Measurements from ENCODE around the gene HOXD11.

Gene HOXD11

GRCh38 chr2:176134035-176134434 is 27.0 kb downstream of the HOXD11 start:
- Histone ChIP-seq H3F3A (ENCODE audit: insufficient read depth, low read length) (no peaks in the 10 kb centered on the region), H4K20me1 (ENCODE audit: insufficient read depth, low read length) (no peaks in the 10 kb centered on the region), H3K36me3 (ENCODE audit: insufficient read depth, low read length) (no peaks in the 10 kb centered on the region), H2AFZ (ENCODE audit: low read length) (no peak overlapping the region), H3K27me3 (ENCODE audit: insufficient read depth, low read length) (no peaks in the 10 kb centered on the region), H3K4me3 (ENCODE audit: low read depth, low read length, poor library complexity, severe bottlenecking) (no peak overlapping the region), H3K27ac (ENCODE audit: low read depth, low read length, poor library complexity, severe bottlenecking) (no peak overlapping the region), H3K9me3 (ENCODE audit: low read length) (no peaks in the 10 kb centered on the region), H3K79me2 (ENCODE audit: insufficient read depth, low read length) (no peaks in the 10 kb centered on the region), H3K4me1 (ENCODE audit: insufficient read depth, low read length, severe bottlenecking) (no peaks in the 10 kb centered on the region), H3K9ac (ENCODE audit: low read length) (no peak overlapping the region), H3K9me2 (ENCODE audit: low read depth, low read length) (no peaks in the 10 kb centered on the region), H3K4me2 (ENCODE audit: low read length) (no peak overlapping the region)
- TF ChIP-seq, protein P1, sequence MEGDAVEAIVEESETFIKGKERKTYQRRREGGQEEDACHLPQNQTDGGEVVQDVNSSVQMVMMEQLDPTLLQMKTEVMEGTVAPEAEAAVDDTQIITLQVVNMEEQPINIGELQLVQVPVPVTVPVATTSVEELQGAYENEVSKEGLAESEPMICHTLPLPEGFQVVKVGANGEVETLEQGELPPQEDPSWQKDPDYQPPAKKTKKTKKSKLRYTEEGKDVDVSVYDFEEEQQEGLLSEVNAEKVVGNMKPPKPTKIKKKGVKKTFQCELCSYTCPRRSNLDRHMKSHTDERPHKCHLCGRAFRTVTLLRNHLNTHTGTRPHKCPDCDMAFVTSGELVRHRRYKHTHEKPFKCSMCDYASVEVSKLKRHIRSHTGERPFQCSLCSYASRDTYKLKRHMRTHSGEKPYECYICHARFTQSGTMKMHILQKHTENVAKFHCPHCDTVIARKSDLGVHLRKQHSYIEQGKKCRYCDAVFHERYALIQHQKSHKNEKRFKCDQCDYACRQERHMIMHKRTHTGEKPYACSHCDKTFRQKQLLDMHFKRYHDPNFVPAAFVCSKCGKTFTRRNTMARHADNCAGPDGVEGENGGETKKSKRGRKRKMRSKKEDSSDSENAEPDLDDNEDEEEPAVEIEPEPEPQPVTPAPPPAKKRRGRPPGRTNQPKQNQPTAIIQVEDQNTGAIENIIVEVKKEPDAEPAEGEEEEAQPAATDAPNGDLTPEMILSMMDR (IDR thresholded peaks at IDR 0.05; ENCODE audit: low read length): no peak

DNA sequence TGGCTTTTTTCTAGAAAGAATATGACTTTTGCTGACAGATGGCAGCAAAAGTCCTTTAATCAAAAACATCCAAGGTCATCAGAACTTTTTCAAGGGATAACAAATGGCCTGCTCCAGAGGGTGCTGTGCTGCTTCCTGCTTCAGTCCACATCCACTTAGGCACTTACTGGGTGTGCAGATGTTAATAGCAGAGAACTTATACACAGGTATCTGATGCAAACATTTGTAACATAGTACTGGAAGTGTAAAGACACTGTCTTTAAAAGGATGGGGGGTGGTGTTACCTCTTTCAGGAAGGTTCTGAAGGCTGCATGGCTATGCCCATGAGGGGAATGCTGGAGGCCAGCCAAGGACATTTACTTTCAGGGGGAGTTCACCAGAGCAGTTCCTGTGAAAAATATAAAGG is 28.0 kb downstream of the HOXD11 start:
- Histone ChIP-seq H3K4me2 (ENCODE audit: low read length) (no peak overlapping the region), H3K27ac (ENCODE audit: low read depth, low read length, poor library complexity, severe bottlenecking) (no peak overlapping the region), H3K9me3 (ENCODE audit: low read length) (no peaks in the 10 kb centered on the region), H3K27me3 (ENCODE audit: insufficient read depth, low read length) (no peaks in the 10 kb centered on the region), H4K20me1 (ENCODE audit: insufficient read depth, low read length) (no peaks in the 10 kb centered on the region), H3K4me1 (ENCODE audit: insufficient read depth, low read length, severe bottlenecking) (peaks cover 2% of the 10 kb centered on the region), H3K36me3 (ENCODE audit: insufficient read depth, low read length) (no peaks in the 10 kb centered on the region), H3F3A (ENCODE audit: insufficient read depth, low read length) (no peaks in the 10 kb centered on the region), H3K9ac (ENCODE audit: low read length) (no peak overlapping the region), H2AFZ (ENCODE audit: low read length) (no peak overlapping the region), H3K4me3 (ENCODE audit: low read depth, low read length, poor library complexity, severe bottlenecking) (no peak overlapping the region), H3K9me2 (ENCODE audit: low read depth, low read length) (no peaks in the 10 kb centered on the region), H3K79me2 (ENCODE audit: insufficient read depth, low read length) (no peaks in the 10 kb centered on the region)
- TF ChIP-seq EZH2 (IDR thresholded peaks at IDR 0.05; ENCODE audit: borderline replicate concordance, low read length): no peak
- TF ChIP-seq, protein P1 (IDR thresholded peaks at IDR 0.05; ENCODE audit: low read length): no peak

DNA sequence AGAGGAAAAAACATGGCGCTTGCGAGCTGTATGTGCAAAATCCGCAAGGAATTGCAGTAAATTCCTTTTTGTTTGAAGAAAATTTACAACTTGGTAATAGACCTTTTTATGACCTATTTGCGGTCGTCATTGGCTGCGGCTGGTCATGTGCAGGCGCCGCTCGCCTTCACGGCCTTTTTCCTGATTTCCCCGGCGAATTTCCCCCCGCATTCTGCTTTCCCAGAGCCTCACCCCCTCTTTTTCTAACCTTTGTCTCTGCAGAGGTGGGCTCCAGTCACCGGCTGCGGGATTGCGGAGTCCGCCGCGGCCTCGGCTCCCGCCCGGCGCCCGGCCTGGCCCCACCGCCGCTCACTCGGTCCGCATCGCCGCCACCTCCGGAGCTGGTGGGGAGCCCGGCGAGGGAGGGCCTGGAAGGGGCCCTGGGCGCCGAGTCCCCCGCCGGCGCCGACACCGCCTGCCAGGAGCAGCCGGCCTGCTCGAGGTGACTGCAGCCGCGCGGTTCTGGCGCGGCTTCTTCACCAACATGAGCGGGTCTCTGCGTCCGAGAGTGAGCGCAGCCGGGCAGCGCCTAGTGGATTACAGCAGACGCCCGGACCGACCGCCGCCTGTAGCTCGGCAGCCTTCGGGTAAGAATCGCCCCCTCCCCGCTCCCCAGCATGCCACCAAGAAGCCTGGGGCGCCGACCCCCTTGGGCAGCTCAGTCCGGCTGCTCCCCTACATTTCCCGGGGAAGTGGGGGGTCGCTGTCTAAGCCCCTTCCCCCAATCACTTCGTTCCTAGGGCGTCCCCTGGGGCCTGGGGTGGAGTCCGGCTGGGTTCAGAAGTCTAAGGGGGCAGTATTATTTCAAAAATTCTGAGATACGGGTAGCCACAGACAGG is 29.5 kb downstream of the HOXD11 start:
- H3K4me1 ChIP-seq (ENCODE audit: insufficient read depth, low read length, severe bottlenecking): peaks cover 5% of the 10 kb centered on the region
- no peak overlapping the region for H3K4me2 ChIP-seq (ENCODE audit: low read length)
- no peak for TF ChIP-seq EZH2 (IDR thresholded peaks at IDR 0.05; ENCODE audit: borderline replicate concordance, low read length)
- TF ChIP-seq, protein P1 (IDR thresholded peaks at IDR 0.05; ENCODE audit: low read length): no peak
- H3F3A ChIP-seq (ENCODE audit: insufficient read depth, low read length): no peaks in the 10 kb centered on the region
- no peaks in the 10 kb centered on the region for H3K36me3 ChIP-seq (ENCODE audit: insufficient read depth, low read length)
- H3K9me2 ChIP-seq (ENCODE audit: low read depth, low read length): no peaks in the 10 kb centered on the region
- H3K4me3 ChIP-seq (ENCODE audit: low read depth, low read length, poor library complexity, severe bottlenecking): no peak overlapping the region
- no peaks in the 10 kb centered on the region for H3K79me2 ChIP-seq (ENCODE audit: insufficient read depth, low read length)
- H3K27ac ChIP-seq (ENCODE audit: low read depth, low read length, poor library complexity, severe bottlenecking): no peak overlapping the region
- H4K20me1 ChIP-seq (ENCODE audit: insufficient read depth, low read length): no peaks in the 10 kb centered on the region
- H2AFZ ChIP-seq (ENCODE audit: low read length): no peak overlapping the region
- no peak overlapping the region for H3K9ac ChIP-seq (ENCODE audit: low read length)
- H3K27me3 ChIP-seq (ENCODE audit: insufficient read depth, low read length): no peaks in the 10 kb centered on the region
- H3K9me3 ChIP-seq (ENCODE audit: low read length): no peaks in the 10 kb centered on the region
